Endothelial cell of umbilical vein (primary cell): Measurements from ENCODE around the gene SEMA5A. TPM values are rescaled to one million over a fixed set of nuclear protein-coding genes. Genes with fewer than 3 reads are reported as not detected.

ENCODE experiments used
- BruUV-seq: library from RNA; stranded (reverse); fragments of 400-500 nt; replicated peaks from 2 replicates; lab custom pipeline; 2021; lab: Mats Ljungman, UMichigan
- CTCF ChIA-PET: fragments of 300-600, 350-600 bp; sonication (Branson Sonifier 250); formaldehyde crosslinking; loops from one replicate; lab custom pipeline; 2021; ENCODE audit warnings: antibody characterized with exemption, inconsistent platforms; lab: Charles Lee
- POLR2A ChIA-PET: fragments of 300-600, 350-600 bp; sonication (Branson Sonifier 250); formaldehyde crosslinking; loops from one replicate; lab custom pipeline; 2021; ENCODE audit warnings: antibody characterized with exemption, inconsistent platforms; lab: Charles Lee
- DNase-seq: peaks from one replicate; pipeline ENCODE4 v3.0.0-alpha.2; 2011; ENCODE audit warnings: low read depth, low spot score
- FAIRE-seq: peaks from 2 replicates; lab custom pipeline; 2011; peaks lifted over from hg19 to GRCh38; lab: Jason Lieb, UNC
- H2AFZ ChIP-seq: 2 replicates; pipeline ENCODE4 v1.6.0; 2012; ENCODE audit warnings: low read depth, low read length, control low read depth, inconsistent platforms
- H3K27ac ChIP-seq: 2 replicates; pipeline ENCODE4 v1.5.1; 2011; ENCODE audit warnings: low read depth, mild to moderate bottlenecking, control low read depth, low read length, moderate library complexity; ENCODE audit not compliant: insufficient read depth
- H3K27me3 ChIP-seq, 2 experiments: 2 replicates each; pipeline versions ENCODE4 v1.6.0 to v1.6.1; 2011; ENCODE audit warnings: low read length in 2 of 2, mixed read lengths in 1 of 2; ENCODE audit not compliant: control insufficient read depth in 2 of 2, insufficient read depth in 2 of 2
- H3K36me3 ChIP-seq, 2 experiments: 2 replicates in 1 of 2; 3 replicates in 1 of 2; pipeline ENCODE4 v1.5.1; 2011; ENCODE audit warnings: low read length in 2 of 2, mild to moderate bottlenecking in 1 of 2, moderate library complexity in 1 of 2; ENCODE audit not compliant: control insufficient read depth in 2 of 2, insufficient read depth in 2 of 2; ENCODE audit errors: extremely low read depth in 1 of 2
- H3K4me1 ChIP-seq: 3 replicates; pipeline ENCODE4 v1.5.1; 2011; ENCODE audit warnings: mild to moderate bottlenecking, low read length; ENCODE audit not compliant: control insufficient read depth, insufficient read depth; ENCODE audit errors: extremely low read depth
- H3K4me2 ChIP-seq: 2 replicates; pipeline ENCODE4 v1.6.1; 2011; ENCODE audit warnings: low read length, control low read depth, mixed read lengths; ENCODE audit not compliant: insufficient read depth
- H3K4me3 ChIP-seq, 3 experiments: fragments of 200-600 bp in 1 of 3; sonication (generic), shearing (Covaris generic) in 1 of 3; replicated peaks in 1 of 3; 2 replicates each; pipeline ENCODE4 v1.5.1; 2011 to 2016; ENCODE audit warnings: control low read depth in 3 of 3, low read length in 3 of 3, mild to moderate bottlenecking in 2 of 3, inconsistent platforms in 1 of 3, low read depth in 1 of 3, moderate library complexity in 1 of 3; ENCODE audit not compliant: insufficient read depth in 1 of 3
- H3K79me2 ChIP-seq: 2 replicates; pipeline ENCODE4 v1.6.0; 2012; ENCODE audit warnings: low read length, inconsistent platforms; ENCODE audit not compliant: control insufficient read depth, insufficient read depth
- H3K9ac ChIP-seq: replicated peaks from 2 replicates; pipeline ENCODE3; 2011; ENCODE audit warnings: low read length, control low read depth; ENCODE audit not compliant: insufficient read depth; ENCODE audit errors: extremely low read depth
- H3K9me1 ChIP-seq: replicated peaks from 3 replicates; pipeline ENCODE4 v1.6.0; 2011; ENCODE audit warnings: mild to moderate bottlenecking, low read length; ENCODE audit not compliant: control insufficient read depth, insufficient read depth; ENCODE audit errors: extremely low read depth
- H3K9me3 ChIP-seq: replicated peaks from 2 replicates; pipeline ENCODE4 v1.5.1; 2012; ENCODE audit warnings: low read length, inconsistent platforms; ENCODE audit not compliant: control insufficient read depth, insufficient read depth
- H4K20me1 ChIP-seq: replicated peaks from 2 replicates; pipeline ENCODE3; 2011; ENCODE audit warnings: mild to moderate bottlenecking, low read length; ENCODE audit not compliant: control insufficient read depth, insufficient read depth; ENCODE audit errors: extremely low read depth
- CTCF ChIP-seq, 2 donors: IDR thresholded peaks; 1 replicate in 1 of 2; 2 replicates in 1 of 2; pipeline ENCODE4 v1.5.1; 2011; ENCODE audit warnings: low read length in 2 of 2, mild to moderate bottlenecking in 2 of 2, moderate library complexity in 2 of 2, control low read depth in 1 of 2, inconsistent platforms in 1 of 2, low read depth in 1 of 2; ENCODE audit not compliant: insufficient read depth in 1 of 2; ENCODE audit errors: extremely low read depth in 1 of 2
- EZH2 ChIP-seq: IDR thresholded peaks from 2 replicates; pipeline ENCODE4 v1.6.1; 2012; ENCODE audit warnings: borderline replicate concordance, low read depth, mild to moderate bottlenecking, moderate library complexity, low read length, inconsistent platforms; ENCODE audit not compliant: severe bottlenecking
- FOS ChIP-seq: IDR thresholded peaks from 2 replicates; pipeline ENCODE4 v1.6.1; 2011; ENCODE audit warnings: mild to moderate bottlenecking, low read length, moderate library complexity, borderline replicate concordance; ENCODE audit not compliant: insufficient read depth
- GATA2 ChIP-seq: IDR thresholded peaks from 2 replicates; pipeline ENCODE4 v1.7.0; 2011; ENCODE audit warnings: low read depth, mild to moderate bottlenecking, moderate library complexity, mixed read lengths, low read length; ENCODE audit not compliant: insufficient read length, insufficient read depth
- MAX ChIP-seq: IDR thresholded peaks from 2 replicates; pipeline ENCODE4 v1.6.1; 2011; ENCODE audit not compliant: insufficient read depth, insufficient read length
- MYC ChIP-seq: IDR thresholded peaks from one replicate; pipeline ENCODE4 v1.6.1; 2011; ENCODE audit warnings: mild to moderate bottlenecking, low read depth, low read length
- POLR2A ChIP-seq: IDR thresholded peaks from 2 replicates; pipeline ENCODE4 v1.6.1; 2012; ENCODE audit warnings: low read depth, mild to moderate bottlenecking, control low read depth, low read length
- POLR2AphosphoS5 ChIP-seq: IDR thresholded peaks from 2 replicates; pipeline ENCODE4 v1.6.1; 2012; ENCODE audit warnings: low read depth, mild to moderate bottlenecking, control low read depth, low read length, moderate library complexity; ENCODE audit not compliant: insufficient read depth
- dilution Hi-C: fragments of 300-500 bp; cut with MboI; formaldehyde crosslinking; loops from one replicate; pipeline ENCODE4 v1.15.0; 2019; ENCODE audit warnings: low sequenced_read_pairs; ENCODE audit not compliant: extremely low pct_ligation_motif_present
- intact Hi-C: fragments of 100-400 bp; cut with micrococcal nuclease; formaldehyde crosslinking; loops from one replicate; pipeline ENCODE4 v1.10.0; 2022
- polyA plus RNA-seq, 4 experiments: library from polyadenylated mRNA; depleted of rRNA in 3 of 4; stranded (reverse) in 3 of 4; unstranded in 1 of 4; fragments of >200 nt; gene quantifications; 2 replicates each; pipeline versions ENCODE4 v1.2.1 to v1.2.3, GENCODE V29; 2011 to 2012; ENCODE audit warnings: missing spikeins in 1 of 4
- total RNA-seq: library from RNA; stranded (reverse); gene quantifications from 2 replicates; pipeline ENCODE4 v1.2.3, GENCODE V29; 2021

Gene SEMA5A
- total and polyA plus RNA-seq, 2 donors (not counting 3 experiments of a cell fraction or from before 2014, with no cell fraction given): 0.04 to 0.06 TPM

GRCh38 chr5:9455826-9456434 is 89.9 kb downstream of the SEMA5A start:
- CTCF ChIA-PET: no interaction called here
- no peaks in the 10 kb centered on the region for H3K9me1 ChIP-seq
- no peak overlapping the region for H3K4me2 ChIP-seq
- H3K27ac ChIP-seq: no peak overlapping the region
- DNase-seq (no peak), FAIRE-seq (no peak)
- H3K27me3 ChIP-seq: no peaks in the 10 kb centered on the region
- H3K4me3 ChIP-seq: no peak overlapping the region
- peaks cover 3% of the 10 kb centered on the region for H3K9me3 ChIP-seq
- no peaks in the 10 kb centered on the region for H4K20me1 ChIP-seq
- H3K9ac ChIP-seq: no peak overlapping the region
- no peak overlapping the region for H2AFZ ChIP-seq
- TF ChIP-seq EZH2 (no peak), MAX (no peak), GATA2 (no peak)
- no peaks in the 10 kb centered on the region for H3K36me3 ChIP-seq
- dilution Hi-C loops (no loop called here), intact Hi-C loops (no loop called here)
- no peaks in the 10 kb centered on the region for H3K4me1 ChIP-seq
- H3K79me2 ChIP-seq: no peaks in the 10 kb centered on the region
- POLR2A ChIA-PET: no interaction called here
- no TSS peak for BruUV-seq

- DNase-seq: no peak
- no peak overlapping the region for H3K4me3 ChIP-seq
- no peaks in the 10 kb centered on the region for H4K20me1 ChIP-seq
- H3K27me3 ChIP-seq: no peaks in the 10 kb centered on the region
- TF ChIP-seq MAX (no peak), CTCF (IDR thresholded peaks at IDR 0.05; ENCODE audit: extremely low read depth in 1 of 2, insufficient read depth in 1 of 2, low read depth in 1 of 2, low read length in 2 of 2) (no peak), POLR2AphosphoS5 (no peak), MYC (no peak), GATA2 (no peak), POLR2A (no peak), FOS (no peak), EZH2 (no peak)
- no TSS peak for BruUV-seq
- no peak for FAIRE-seq
- intact Hi-C loops (no loop called here), dilution Hi-C loops (no loop called here)
- no peak overlapping the region for H3K27ac ChIP-seq
- peaks cover 3% of the 10 kb centered on the region for H3K9me3 ChIP-seq
- no peak overlapping the region for H3K4me2 ChIP-seq
- no peaks in the 10 kb centered on the region for H3K36me3 ChIP-seq
- CTCF ChIA-PET: no interaction called here
- POLR2A ChIA-PET: no interaction called here
- H3K4me1 ChIP-seq: no peaks in the 10 kb centered on the region
- H3K79me2 ChIP-seq: no peaks in the 10 kb centered on the region
- H2AFZ ChIP-seq: no peak overlapping the region
- no peak overlapping the region for H3K9ac ChIP-seq
- no peaks in the 10 kb centered on the region for H3K9me1 ChIP-seq
These were observed 91.4 kb downstream of the SEMA5A start for GRCh38 chr5:9454491-9454890.
